DND-41 (cell line): ENCODE results near the gene SLC5A6.

Source experiments
- ATAC-seq: fragments of 200-7000 bp; cut with Tn5 transposase; 3 replicates; pipeline ENCODE4 v1.9.1; 2021; ENCODE audit warnings: low read depth; ENCODE audit not compliant: insufficient read depth
- DNase-seq: peaks from one replicate; pipeline ENCODE4 v3.0.0-alpha.2; 2020
- H2AFZ ChIP-seq: 2 replicates; pipeline ENCODE4 v1.6.0; 2012; ENCODE audit warnings: low read depth, low read length
- H3K27ac ChIP-seq: 2 replicates; pipeline ENCODE4 v1.5.1; 2012; ENCODE audit warnings: low read length, inconsistent platforms
- H3K27me3 ChIP-seq: fragments of 200-600 bp; sonication (generic); 2 replicates; pipeline ENCODE4 v1.6.0; 2012; ENCODE audit warnings: low read length, mild to moderate bottlenecking, inconsistent platforms; ENCODE audit not compliant: insufficient read depth, poor library complexity
- H3K36me3 ChIP-seq: 2 replicates; pipeline ENCODE4 v1.5.1; 2012; ENCODE audit warnings: low read length, inconsistent platforms; ENCODE audit not compliant: insufficient read depth
- H3K4me1 ChIP-seq: 2 replicates; pipeline ENCODE4 v1.5.1; 2012; ENCODE audit warnings: mild to moderate bottlenecking, low read length; ENCODE audit not compliant: insufficient read depth
- H3K4me2 ChIP-seq: 2 replicates; pipeline ENCODE4 v1.6.0; 2012; ENCODE audit warnings: mild to moderate bottlenecking, moderate library complexity, low read length, inconsistent platforms; ENCODE audit not compliant: insufficient read depth
- H3K4me3 ChIP-seq, 2 experiments: fragments of 200-600 bp in 1 of 2; shearing (Covaris generic) in 1 of 2; 2 replicates each; pipeline ENCODE4 v1.5.1; 2012 to 2016; ENCODE audit warnings: inconsistent platforms in 2 of 2, low read length in 2 of 2, mild to moderate bottlenecking in 2 of 2, low read depth in 1 of 2, moderate library complexity in 1 of 2
- H3K79me2 ChIP-seq: 2 replicates; pipeline ENCODE4 v1.6.0; 2012; ENCODE audit warnings: low read length, inconsistent platforms; ENCODE audit not compliant: insufficient read depth
- H3K9ac ChIP-seq: 2 replicates; pipeline ENCODE4 v1.6.0; 2012; ENCODE audit warnings: low read depth, mild to moderate bottlenecking, inconsistent platforms, low read length, moderate library complexity
- H3K9me3 ChIP-seq: 2 replicates; pipeline ENCODE4 v1.5.1; 2012; ENCODE audit warnings: low read length, moderate library complexity, mild to moderate bottlenecking, inconsistent platforms; ENCODE audit not compliant: insufficient read depth, severe bottlenecking
- H4K20me1 ChIP-seq: 2 replicates; pipeline ENCODE4 v1.6.0; 2012; ENCODE audit warnings: low read length; ENCODE audit not compliant: insufficient read depth
- EZH2 ChIP-seq: IDR thresholded peaks from 3 replicates; pipeline ENCODE4 v1.6.1; 2012; ENCODE audit warnings: borderline replicate concordance, low read depth, mild to moderate bottlenecking, moderate library complexity, low read length, inconsistent platforms; ENCODE audit not compliant: severe bottlenecking
- TF ChIP-seq, protein P1 (sequence below): IDR thresholded peaks from 2 replicates; pipeline ENCODE4 v1.5.1; 2012; ENCODE audit warnings: borderline replicate concordance, low read length, moderate library complexity, mild to moderate bottlenecking; ENCODE audit not compliant: poor library complexity, severe bottlenecking; ENCODE audit errors: extremely low read depth

The SLC5A6 gene

DNA sequence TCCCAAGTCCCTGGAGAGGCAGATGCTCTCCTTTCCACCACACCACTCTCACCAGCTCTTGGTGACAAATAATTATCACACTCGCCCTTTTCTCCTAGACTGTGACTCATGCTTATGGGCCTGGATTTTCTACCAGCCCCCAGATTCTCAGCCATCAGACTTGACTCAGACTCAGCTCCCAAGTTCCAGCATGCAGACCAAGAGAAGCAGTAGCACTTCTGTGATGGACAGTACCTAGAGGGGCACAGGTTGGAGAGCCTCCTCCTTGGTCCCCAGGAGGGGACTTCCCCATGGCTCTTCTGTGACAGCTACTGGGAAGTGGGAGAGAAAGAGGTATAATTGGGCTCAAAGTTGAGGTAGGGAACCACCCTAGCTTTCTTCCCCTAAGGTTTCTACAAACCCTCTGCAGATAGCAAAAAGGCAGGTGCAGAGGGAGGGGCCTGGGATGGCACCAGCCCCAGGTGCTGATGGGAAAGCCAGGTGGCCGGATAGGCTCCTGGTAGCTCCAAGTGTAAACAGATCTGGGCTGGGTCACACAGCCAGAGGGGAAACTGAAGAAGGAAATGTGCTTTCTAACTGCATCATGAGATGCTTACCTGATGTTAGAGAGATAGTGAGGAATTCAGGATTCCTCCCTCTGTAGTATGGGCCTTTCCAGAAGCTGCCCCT lies 59.1 kb downstream of the SLC5A6 start:
- Histone ChIP-seq H3K27ac (no peak overlapping the region), H4K20me1 (no peaks in the 10 kb centered on the region), H3K27me3 (peaks cover 2% of the 10 kb centered on the region), H3K36me3 (no peaks in the 10 kb centered on the region), H3K4me2 (no peak overlapping the region), H3K4me1 (no peaks in the 10 kb centered on the region), H3K4me3 (no peak overlapping the region), H3K79me2 (no peaks in the 10 kb centered on the region), H3K9ac (no peak overlapping the region), H3K9me3 (no peaks in the 10 kb centered on the region), H2AFZ (no peak overlapping the region)
- ATAC-seq (no peak), DNase-seq (no peak)
- TF ChIP-seq EZH2 = no peak
- TF ChIP-seq, protein P1, sequence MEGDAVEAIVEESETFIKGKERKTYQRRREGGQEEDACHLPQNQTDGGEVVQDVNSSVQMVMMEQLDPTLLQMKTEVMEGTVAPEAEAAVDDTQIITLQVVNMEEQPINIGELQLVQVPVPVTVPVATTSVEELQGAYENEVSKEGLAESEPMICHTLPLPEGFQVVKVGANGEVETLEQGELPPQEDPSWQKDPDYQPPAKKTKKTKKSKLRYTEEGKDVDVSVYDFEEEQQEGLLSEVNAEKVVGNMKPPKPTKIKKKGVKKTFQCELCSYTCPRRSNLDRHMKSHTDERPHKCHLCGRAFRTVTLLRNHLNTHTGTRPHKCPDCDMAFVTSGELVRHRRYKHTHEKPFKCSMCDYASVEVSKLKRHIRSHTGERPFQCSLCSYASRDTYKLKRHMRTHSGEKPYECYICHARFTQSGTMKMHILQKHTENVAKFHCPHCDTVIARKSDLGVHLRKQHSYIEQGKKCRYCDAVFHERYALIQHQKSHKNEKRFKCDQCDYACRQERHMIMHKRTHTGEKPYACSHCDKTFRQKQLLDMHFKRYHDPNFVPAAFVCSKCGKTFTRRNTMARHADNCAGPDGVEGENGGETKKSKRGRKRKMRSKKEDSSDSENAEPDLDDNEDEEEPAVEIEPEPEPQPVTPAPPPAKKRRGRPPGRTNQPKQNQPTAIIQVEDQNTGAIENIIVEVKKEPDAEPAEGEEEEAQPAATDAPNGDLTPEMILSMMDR = no peak

DNA sequence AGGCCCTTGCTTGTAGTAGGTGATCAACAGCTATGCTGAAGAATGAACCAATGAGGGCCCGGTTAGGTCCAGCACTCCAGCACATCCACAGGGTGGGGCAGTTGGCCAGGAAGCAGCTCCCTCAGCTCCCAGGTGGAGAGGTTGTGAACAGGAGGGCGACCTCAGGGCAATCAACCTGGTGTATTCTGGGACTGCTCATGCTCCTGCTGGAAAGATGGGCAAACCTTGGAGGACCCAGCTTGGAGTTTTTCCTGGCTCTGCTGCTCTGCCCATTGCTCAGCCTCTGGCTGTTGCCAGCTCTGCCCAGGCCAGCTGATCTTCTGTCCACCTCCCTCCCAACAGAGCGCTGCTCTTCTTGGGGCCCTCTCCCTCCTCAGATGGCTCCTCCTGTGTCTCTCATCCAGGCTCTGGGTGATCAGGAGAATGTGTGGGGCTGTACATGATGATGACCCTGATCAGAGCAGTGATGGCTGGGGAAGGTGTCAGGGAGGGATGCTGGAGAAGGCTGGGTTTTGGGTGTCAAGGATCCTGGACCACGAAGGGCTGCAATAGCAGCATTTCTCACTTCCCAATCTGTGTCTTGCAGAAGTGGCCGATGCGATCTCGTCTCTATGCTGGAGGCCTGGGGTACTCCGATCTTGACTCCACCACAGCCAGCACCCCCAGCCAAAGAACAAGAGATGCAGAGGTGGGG lies 59.8 kb downstream of the SLC5A6 start:
- Histone ChIP-seq H3K4me2 (no peak overlapping the region), H3K4me3 (no peak overlapping the region), H2AFZ (no peak overlapping the region), H3K9me3 (no peaks in the 10 kb centered on the region), H3K79me2 (no peaks in the 10 kb centered on the region), H4K20me1 (no peaks in the 10 kb centered on the region), H3K36me3 (no peaks in the 10 kb centered on the region), H3K9ac (no peak overlapping the region), H3K27me3 (peaks cover 2% of the 10 kb centered on the region), H3K27ac (no peak overlapping the region), H3K4me1 (no peaks in the 10 kb centered on the region)
- ATAC-seq = no peak
- TF ChIP-seq, protein P1 = no peak
- TF ChIP-seq EZH2 = no peak
- DNase-seq = no peak

DNA sequence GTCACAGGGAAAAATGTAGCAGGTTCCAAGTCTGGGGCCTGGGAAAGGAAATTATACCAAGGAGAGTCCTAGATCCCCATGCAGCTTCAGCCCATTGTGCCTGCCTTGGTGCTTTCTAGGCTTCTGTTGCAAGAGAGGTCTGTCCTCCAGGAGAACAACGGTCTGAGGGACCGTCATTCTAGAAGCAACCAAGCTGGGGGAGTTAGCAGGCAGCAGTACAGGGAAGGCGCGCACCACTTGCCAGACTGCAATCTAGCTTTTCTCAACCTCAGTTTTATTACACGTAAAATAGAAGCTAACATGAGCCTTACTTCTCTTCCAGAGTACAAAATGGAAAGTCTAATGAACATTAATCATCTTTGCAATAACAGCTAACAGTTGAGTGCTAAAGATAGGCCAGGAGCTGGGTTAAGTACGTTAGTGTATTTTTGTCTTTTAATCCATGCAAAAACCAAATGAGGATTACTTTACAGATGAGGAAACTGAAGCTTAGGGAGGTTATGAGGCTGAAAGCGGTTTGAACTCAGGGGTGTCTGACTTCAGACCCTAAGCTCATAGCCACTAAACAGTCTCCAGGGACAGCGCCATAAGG lies 61.3 kb downstream of the SLC5A6 start:
- no peak for DNase-seq
- Histone ChIP-seq H4K20me1 (no peaks in the 10 kb centered on the region), H3K9ac (no peak overlapping the region), H3K79me2 (no peaks in the 10 kb centered on the region), H3K36me3 (no peaks in the 10 kb centered on the region), H2AFZ (no peak overlapping the region), H3K27me3 (peaks cover 2% of the 10 kb centered on the region), H3K9me3 (no peaks in the 10 kb centered on the region), H3K27ac (no peak overlapping the region), H3K4me2 (no peak overlapping the region), H3K4me1 (no peaks in the 10 kb centered on the region), H3K4me3 (no peak overlapping the region)
- no peak for ATAC-seq
- TF ChIP-seq, protein P1 = no peak
- TF ChIP-seq EZH2 = no peak
